Neural progenitor cell (in vitro differentiated cells): ENCODE data around the gene CIITA. TPM values are rescaled to one million over a fixed set of nuclear protein-coding genes. Genes with fewer than 3 reads are reported as not detected.

Experiments
- DNase-seq: peaks from one replicate; pipeline ENCODE4 v3.0.0-alpha.2; 2016; ENCODE audit warnings: low spot score
- H2AFZ ChIP-seq: fragments of 200-600 bp; sonication (generic); replicated peaks from 2 replicates; pipeline ENCODE4 v1.6.1; 2016; ENCODE audit warnings: antibody characterized with exemption
- H3F3A ChIP-seq: fragments of 200-600 bp; sonication (generic); 2 replicates; pipeline ENCODE4 v1.6.1; 2016; ENCODE audit warnings: antibody characterized with exemption, low read depth
- H3K27ac ChIP-seq: fragments of 200-600 bp; sonication (generic); 2 replicates; pipeline ENCODE4 v1.5.1; 2016; ENCODE audit warnings: mild to moderate bottlenecking
- H3K27me3 ChIP-seq: fragments of 200-600 bp; sonication (generic); 2 replicates; pipeline ENCODE4 v1.6.1; 2016; ENCODE audit warnings: mild to moderate bottlenecking, moderate library complexity
- H3K36me3 ChIP-seq: fragments of 200-600 bp; sonication (generic); 2 replicates; pipeline ENCODE4 v1.5.1; 2016
- H3K4me1 ChIP-seq: fragments of 200-600 bp; sonication (generic); 2 replicates; pipeline ENCODE4 v1.6.1; 2016; ENCODE audit warnings: mixed run types
- H3K4me2 ChIP-seq: fragments of 200-600 bp; sonication (generic); 2 replicates; pipeline ENCODE4 v1.6.1; 2016
- H3K4me3 ChIP-seq: fragments of 200-600 bp; sonication (generic); 2 replicates; pipeline ENCODE4 v1.5.1; 2016
- H3K79me2 ChIP-seq: fragments of 200-600 bp; sonication (generic); 2 replicates; pipeline ENCODE4 v1.6.1; 2016; ENCODE audit warnings: low read depth
- H3K9ac ChIP-seq: fragments of 200-600 bp; sonication (generic); 2 replicates; pipeline ENCODE4 v1.6.1; 2016
- H3K9me3 ChIP-seq: fragments of 200-600 bp; sonication (generic); 2 replicates; pipeline ENCODE4 v1.5.1; 2016; ENCODE audit warnings: low read depth
- H4K20me1 ChIP-seq: fragments of 200-600 bp; sonication (generic); 2 replicates; pipeline ENCODE4 v1.6.1; 2016; ENCODE audit warnings: low read depth
- H3K27ac Mint-ChIP-seq: 3 replicates; pipeline ENCODE4 v1.8.0; 2021; ENCODE audit warnings: mixed read lengths
- H3K27me3 Mint-ChIP-seq: 2 replicates; pipeline ENCODE4 v1.8.0; 2022; ENCODE audit warnings: low read depth, mild to moderate bottlenecking, inconsistent platforms, moderate library complexity, mixed read lengths; ENCODE audit not compliant: insufficient read depth
- H3K36me3 Mint-ChIP-seq: 3 replicates; pipeline ENCODE4 v1.8.0; 2021; ENCODE audit warnings: mixed read lengths
- H3K4me1 Mint-ChIP-seq: 3 replicates; pipeline ENCODE4 v1.8.0; 2021; ENCODE audit warnings: mixed read lengths
- H3K4me3 Mint-ChIP-seq: 3 replicates; pipeline ENCODE4 v1.8.0; 2021; ENCODE audit warnings: mild to moderate bottlenecking, moderate library complexity, mixed read lengths
- H3K9me3 Mint-ChIP-seq: 3 replicates; pipeline ENCODE4 v1.8.0; 2020; ENCODE audit warnings: mixed read lengths
- CTCF ChIP-seq: fragments of 200-600 bp; sonication (generic); IDR thresholded peaks from 2 replicates; pipeline ENCODE4 v1.5.1; 2017; ENCODE audit warnings: antibody characterized with exemption, mild to moderate bottlenecking
- EZH2 ChIP-seq: fragments of 200-600 bp; sonication (generic); IDR thresholded peaks from 2 replicates; pipeline ENCODE4 v1.6.1; 2017; ENCODE audit warnings: antibody characterized with exemption, mild to moderate bottlenecking, moderate library complexity
- EZH2phosphoT487 ChIP-seq: fragments of 200-600 bp; sonication (generic); IDR thresholded peaks from 2 replicates; pipeline ENCODE4 v1.6.1; 2017; ENCODE audit warnings: antibody characterized with exemption
- total RNA-seq: library from RNA; depleted of rRNA; stranded (reverse); fragments of >200 nt; gene quantifications from 2 replicates; pipeline ENCODE4 v1.2.3, GENCODE V29; 2015; ENCODE audit warnings: low replicate concordance

CIITA gene
- total RNA-seq, 1 donor from 2014 or later = not detected

- Mint-ChIP-seq H3K27ac (no peak overlapping the region), H3K4me3 (no peak overlapping the region), H3K36me3 (peaks cover 2% of the 10 kb centered on the region), H3K9me3 (no peaks in the 10 kb centered on the region), H3K4me1 (peaks cover 30% of the 10 kb centered on the region), H3K27me3 (no peaks in the 10 kb centered on the region)
- no peak overlapping the region for H3K4me2 ChIP-seq
- peaks cover 72% of the 10 kb centered on the region for H4K20me1 ChIP-seq
- H3K9me3 ChIP-seq = no peaks in the 10 kb centered on the region
- no peak overlapping the region for H3K9ac ChIP-seq
- H3F3A ChIP-seq = peaks cover 6% of the 10 kb centered on the region
- peaks cover 14% of the 10 kb centered on the region for H3K4me1 ChIP-seq
- no peaks in the 10 kb centered on the region for H3K36me3 ChIP-seq
- TF ChIP-seq EZH2 = no peak
- TF ChIP-seq EZH2phosphoT487 = no peak
- TF ChIP-seq CTCF = no peak
- DNase-seq = no peak
- H3K4me3 ChIP-seq = no peak overlapping the region
- peaks cover 27% of the 10 kb centered on the region for H3K79me2 ChIP-seq
- H3K27ac ChIP-seq = no peak overlapping the region
- peaks cover 13% of the 10 kb centered on the region for H3K27me3 ChIP-seq
- no peak overlapping the region for H2AFZ ChIP-seq
Measured at GRCh38 chr16:10938321-10938720, 61.3 kb downstream of the CIITA start.

- Histone ChIP-seq H3K4me3 (no peak overlapping the region), H3K9ac (no peak overlapping the region), H3K27me3 (peaks cover 16% of the 10 kb centered on the region), H4K20me1 (peaks cover 72% of the 10 kb centered on the region), H3K4me1 (peaks cover 14% of the 10 kb centered on the region), H3K27ac (no peak overlapping the region), H3K36me3 (no peaks in the 10 kb centered on the region), H3F3A (peaks cover 10% of the 10 kb centered on the region), H2AFZ (no peak overlapping the region), H3K9me3 (no peaks in the 10 kb centered on the region), H3K4me2 (no peak overlapping the region), H3K79me2 (peaks cover 27% of the 10 kb centered on the region)
- Mint-ChIP-seq H3K4me3 (peak overlapping the region; percentile 28), H3K9me3 (no peaks in the 10 kb centered on the region), H3K27me3 (no peaks in the 10 kb centered on the region), H3K4me1 (peaks cover 34% of the 10 kb centered on the region), H3K27ac (no peak overlapping the region), H3K36me3 (no peaks in the 10 kb centered on the region)
- TF ChIP-seq CTCF (no peak), EZH2 (no peak)
- DNase-seq = no peak
Measured at GRCh38 chr16:10938796-10939648, 62.0 kb downstream of the CIITA start.

GRCh38 chr16:10939649-10940234 is 62.7 kb downstream of the CIITA start:
- Mint-ChIP-seq H3K27me3 (no peaks in the 10 kb centered on the region), H3K9me3 (no peaks in the 10 kb centered on the region), H3K27ac (no peak overlapping the region), H3K4me3 (peak overlapping the region; percentile 95), H3K36me3 (no peaks in the 10 kb centered on the region), H3K4me1 (peaks cover 34% of the 10 kb centered on the region)
- Histone ChIP-seq H3K36me3 (no peaks in the 10 kb centered on the region), H4K20me1 (peaks cover 67% of the 10 kb centered on the region), H3F3A (peaks cover 10% of the 10 kb centered on the region), H3K4me3 (peak overlapping the region; percentile 76), H2AFZ (no peak overlapping the region), H3K9me3 (no peaks in the 10 kb centered on the region), H3K9ac (no peak overlapping the region), H3K4me2 (peak overlapping the region; percentile 84), H3K79me2 (peaks cover 27% of the 10 kb centered on the region), H3K27ac (no peak overlapping the region), H3K27me3 (peaks cover 16% of the 10 kb centered on the region), H3K4me1 (peaks cover 14% of the 10 kb centered on the region)
- TF ChIP-seq EZH2 (no peak), EZH2phosphoT487 (no peak), CTCF (no peak)
- DNase-seq = no peak
